Amygdala (tissue), 56 donors: ENCODE measurements around the gene WDR35.

ENCODE experiments used
- DNase-seq, 56 donors: peaks; one replicate each; lab custom pipeline; 2025; lab: John Stamatoyannopoulos, UW

Gene WDR35

GRCh38 chr2:19989667-19990415 is at the start of gene WDR35:
Gene WDR35, minus strand, starts transcription at chr2:19990105. Its CDS starts 90 bp downstream, at chr2:19990015.
- DNase-seq = peak in 55 of 56 donors; percentile 36 to 94 (median 78)

- no peak for DNase-seq
These were observed 47.8 kb upstream of the WDR35 start for GRCh38 chr2:20037660-20038059.

GRCh38 chr2:20035955-20036666 is 46.2 kb upstream of the WDR35 start:
- no peak for DNase-seq

- DNase-seq = no peak
These were observed 44.9 kb upstream of the WDR35 start for GRCh38 chr2:20034821-20035220.

- DNase-seq = no peak
These were observed 44.3 kb upstream of the WDR35 start for GRCh38 chr2:20034218-20034617.

GRCh38 chr2:20033322-20033721 is 43.4 kb upstream of the WDR35 start:
- no peak for DNase-seq

- DNase-seq = no peak
These were observed 40.3 kb upstream of the WDR35 start for GRCh38 chr2:20030224-20030623.

GRCh38 chr2:20027705-20028434 is 38.0 kb upstream of the WDR35 start:
- DNase-seq = peak in 1 of 56 donors; percentile 4

- no peak for DNase-seq
These were observed 37.4 kb upstream of the WDR35 start for GRCh38 chr2:20027260-20027677.

- no peak for DNase-seq
These were observed 35.3 kb upstream of the WDR35 start for GRCh38 chr2:20025065-20025786.

- DNase-seq = no peak
These were observed 33.8 kb upstream of the WDR35 start for GRCh38 chr2:20023688-20024087.

- no peak for DNase-seq
These were observed 31.6 kb upstream of the WDR35 start for GRCh38 chr2:20021405-20022009.

- no peak for DNase-seq
These were observed 29.8 kb upstream of the WDR35 start for GRCh38 chr2:20019747-20020146.

GRCh38 chr2:20018601-20019152 is 28.8 kb upstream of the WDR35 start:
- DNase-seq = no peak

GRCh38 chr2:20016346-20016745 is 26.4 kb upstream of the WDR35 start:
- DNase-seq = no peak

GRCh38 chr2:20015482-20016083 is 25.7 kb upstream of the WDR35 start:
- peak in 1 of 56 donors; percentile 16 for DNase-seq

GRCh38 chr2:20013126-20013849 is 23.4 kb upstream of the WDR35 start:
- DNase-seq = no peak

GRCh38 chr2:20012282-20013125 is 22.6 kb upstream of the WDR35 start, which contains the start of gene MATN3:
Gene MATN3, minus strand, starts transcription at chr2:20012668. Its CDS starts 37 bp downstream, at chr2:20012631.
- peak in 1 of 56 donors; percentile 4 for DNase-seq
